SK-N-SH (cell line): Measurements from ENCODE around the gene EIF2AK2. TPM values are rescaled to one million over a fixed set of nuclear protein-coding genes. Genes with fewer than 3 reads are reported as not detected.

Experiments used
- CTCF ChIA-PET: fragments of 300-600, 350-600 bp; formaldehyde crosslinking; extraction: SDS; loops from one replicate; lab custom pipeline; 2021; lab: Yijun Ruan, JAX
- POLR2A ChIA-PET: fragments of 350-600 bp; sonication (Branson Sonifier 250); formaldehyde crosslinking; extraction: SDS; loops from one replicate; lab custom pipeline; 2020; ENCODE audit warnings: antibody characterized with exemption, inconsistent platforms; lab: Yijun Ruan, JAX
- DNase-seq: peaks from one replicate; pipeline ENCODE4 v3.0.0; 2012
- H2AFZ ChIP-seq: fragments of 200-600 bp; sonication (generic); 2 replicates; pipeline ENCODE4 v1.8.1; 2016; ENCODE audit warnings: antibody characterized with exemption, mild to moderate bottlenecking, low read depth
- H3F3A ChIP-seq: fragments of 200-600 bp; sonication (generic); replicated peaks from 2 replicates; pipeline ENCODE3; 2016; ENCODE audit warnings: antibody characterized with exemption, mild to moderate bottlenecking; ENCODE audit not compliant: insufficient read depth
- H3K27ac ChIP-seq, 2 experiments: fragments of 200-500 bp in 1 of 2; fragments of 200-600 bp in 1 of 2; sonication (Bioruptor generic) in 1 of 2; sonication (generic), shearing (Covaris generic) in 1 of 2; 2 replicates each; pipeline versions ENCODE4 v1.5.1 to v1.6.1; 2014 to 2016; ENCODE audit warnings: low read depth in 2 of 2, inconsistent platforms in 1 of 2, low read length in 1 of 2, mild to moderate bottlenecking in 1 of 2, mixed read lengths in 1 of 2
- H3K27me3 ChIP-seq: fragments of 200-600 bp; sonication (generic), shearing (Covaris generic); 2 replicates; pipeline ENCODE4 v1.6.1; 2016; ENCODE audit warnings: mixed run types; ENCODE audit not compliant: insufficient read depth
- H3K36me3 ChIP-seq, 2 experiments: fragments of 200-500 bp in 1 of 2; fragments of 200-600 bp in 1 of 2; sonication (Bioruptor generic) in 1 of 2; sonication (generic) in 1 of 2; replicated peaks in 1 of 2; 2 replicates each; pipeline versions ENCODE3 to v1.5.1; 2014 to 2016; ENCODE audit warnings: low read length in 1 of 2, mild to moderate bottlenecking in 1 of 2; ENCODE audit not compliant: insufficient read depth in 2 of 2, control insufficient read depth in 1 of 2
- H3K4me1 ChIP-seq, 2 experiments: fragments of 200-500 bp in 1 of 2; fragments of 200-600 bp in 1 of 2; sonication (Bioruptor generic) in 1 of 2; sonication (generic), shearing (Covaris generic) in 1 of 2; 2 replicates each; pipeline versions ENCODE4 v1.5.1 to v1.6.1; 2014 to 2016; ENCODE audit warnings: low read depth in 1 of 2, low read length in 1 of 2, mixed run types in 1 of 2; ENCODE audit not compliant: insufficient read depth in 2 of 2, control insufficient read depth in 1 of 2
- H3K4me2 ChIP-seq: fragments of 200-600 bp; sonication (generic), shearing (Covaris generic); 2 replicates; pipeline ENCODE4 v1.6.1; 2017; ENCODE audit warnings: mixed run types
- H3K4me3 ChIP-seq, 2 experiments: fragments of 200-500 bp in 1 of 2; fragments of 200-600 bp in 1 of 2; sonication (Bioruptor generic) in 1 of 2; sonication (generic), shearing (Covaris generic) in 1 of 2; 2 replicates each; pipeline versions ENCODE4 v1.5.1 to v1.8.1; 2014 to 2016; ENCODE audit warnings: low read depth in 2 of 2, inconsistent platforms in 1 of 2, low read length in 1 of 2, mild to moderate bottlenecking in 1 of 2, mixed read lengths in 1 of 2, moderate library complexity in 1 of 2
- H3K79me2 ChIP-seq: fragments of 200-600 bp; sonication (generic); 2 replicates; pipeline ENCODE4 v1.8.1; 2017; ENCODE audit warnings: mild to moderate bottlenecking; ENCODE audit not compliant: insufficient read depth
- H3K9ac ChIP-seq: fragments of 200-600 bp; sonication (generic); 2 replicates; pipeline ENCODE4 v1.6.1; 2017; ENCODE audit warnings: mixed run types
- H3K9me2 ChIP-seq: fragments of 200-600 bp; sonication (generic); 2 replicates; pipeline ENCODE4 v1.6.1; 2017; ENCODE audit warnings: mixed run types
- H3K9me3 ChIP-seq: fragments of 200-600 bp; sonication (generic); 2 replicates; pipeline ENCODE4 v1.6.1; 2017; ENCODE audit warnings: mixed run types, mild to moderate bottlenecking, moderate library complexity
- H4K20me1 ChIP-seq: fragments of 200-600 bp; sonication (generic); 2 replicates; pipeline ENCODE4 v1.6.1; 2017; ENCODE audit warnings: mild to moderate bottlenecking, mixed run types; ENCODE audit not compliant: insufficient read depth
- CHD2 ChIP-seq: fragments of 150-350 bp; IDR thresholded peaks from 2 replicates; pipeline ENCODE4 v1.6.1; 2018; ENCODE audit warnings: low read length; ENCODE audit not compliant: partially characterized antibody
- ELF1 ChIP-seq: IDR thresholded peaks from 2 replicates; pipeline ENCODE4 v1.4.0; 2012
- EZH2phosphoT487 ChIP-seq: fragments of 200-600 bp; sonication (generic); IDR thresholded peaks from 2 replicates; pipeline ENCODE4 v1.6.1; 2017; ENCODE audit warnings: low read depth, mixed run types, mild to moderate bottlenecking, antibody characterized with exemption, moderate library complexity, borderline replicate concordance
- FOSL2 ChIP-seq: IDR thresholded peaks from 2 replicates; pipeline ENCODE4 v1.4.0; 2012; ENCODE audit warnings: low read depth, mild to moderate bottlenecking, moderate library complexity, borderline replicate concordance
- FOXJ3 ChIP-seq: sonication (generic); formaldehyde crosslinking; IDR thresholded peaks from 2 replicates; pipeline ENCODE4 v1.5.1; 2020; ENCODE audit warnings: mild to moderate bottlenecking, missing genetic modification reagents
- FOXM1 ChIP-seq: IDR thresholded peaks from 2 replicates; pipeline ENCODE4 v1.4.0; 2012; ENCODE audit warnings: low read depth, mild to moderate bottlenecking
- GABPA ChIP-seq: IDR thresholded peaks from 2 replicates; pipeline ENCODE4 v1.4.0; 2012; ENCODE audit warnings: low read depth, mild to moderate bottlenecking
- GATA2 ChIP-seq: sonication (generic); formaldehyde crosslinking; IDR thresholded peaks from 2 replicates; pipeline ENCODE4 v1.5.0; 2020; ENCODE audit warnings: mild to moderate bottlenecking, missing genetic modification reagents
- JUND ChIP-seq: IDR thresholded peaks from 2 replicates; pipeline ENCODE4 v1.4.0; 2012
- NFIC ChIP-seq: IDR thresholded peaks from 2 replicates; pipeline ENCODE4 v1.4.0; 2012; ENCODE audit warnings: borderline replicate concordance
- NRF1 ChIP-seq: IDR thresholded peaks from 2 replicates; pipeline ENCODE4 v1.6.1; 2012; ENCODE audit warnings: low read depth, mild to moderate bottlenecking, low read length
- POLR2AphosphoS5 ChIP-seq: IDR thresholded peaks from 2 replicates; pipeline ENCODE4 v1.6.1; 2012; ENCODE audit warnings: low read depth, low read length
- RAD21 ChIP-seq: IDR thresholded peaks from 2 replicates; pipeline ENCODE4 v1.6.1; 2012; ENCODE audit warnings: mild to moderate bottlenecking, low read length
- TCF12 ChIP-seq: IDR thresholded peaks from 2 replicates; pipeline ENCODE4 v1.4.0; 2012
- TEAD4 ChIP-seq: IDR thresholded peaks from 2 replicates; pipeline ENCODE4 v1.4.0; 2012; ENCODE audit warnings: mild to moderate bottlenecking, borderline replicate concordance; ENCODE audit not compliant: insufficient read depth
- YY1 ChIP-seq: IDR thresholded peaks from 2 replicates; pipeline ENCODE4 v1.4.0; 2012; ENCODE audit warnings: low read depth, mild to moderate bottlenecking
- WGBS: methylation state at CpG from one replicate; pipeline ENCODE4 v1.1.6; 2017; ENCODE audit warnings: low lambda C conversion rate; 5-methylcytosine and 5-hydroxymethylcytosine counted together
- polyA plus RNA-seq, 3 experiments: library from polyadenylated mRNA; depleted of rRNA; stranded (reverse); fragments of >200 nt; gene quantifications; 2 replicates each; pipeline ENCODE4 v1.2.3, GENCODE V29; 2012
- TF ChIP-seq, protein P1 (sequence below): fragments of 150-350 bp; IDR thresholded peaks from 2 replicates; pipeline ENCODE4 v1.6.1; 2017; ENCODE audit warnings: antibody characterized with exemption, low read length, low read depth, borderline replicate concordance
- TF ChIP-seq, protein P2 (sequence below): fragments of 200-600 bp; sonication (generic); IDR thresholded peaks from 2 replicates; pipeline ENCODE4 v1.6.1; 2017; ENCODE audit warnings: antibody characterized with exemption, mild to moderate bottlenecking, moderate library complexity
- TF ChIP-seq, protein P3 (sequence below): IDR thresholded peaks from 2 replicates; pipeline ENCODE4 v1.4.0; 2012; ENCODE audit warnings: low read depth, borderline replicate concordance
- TF ChIP-seq, protein P4 (sequence below): IDR thresholded peaks from 2 replicates; pipeline ENCODE4 v1.4.0; 2012; ENCODE audit warnings: low read depth

Gene EIF2AK2
- polyA plus RNA-seq, 1 of the 3 experiments (the other 2 are of a cell fraction) = 9.0 TPM

DNA sequence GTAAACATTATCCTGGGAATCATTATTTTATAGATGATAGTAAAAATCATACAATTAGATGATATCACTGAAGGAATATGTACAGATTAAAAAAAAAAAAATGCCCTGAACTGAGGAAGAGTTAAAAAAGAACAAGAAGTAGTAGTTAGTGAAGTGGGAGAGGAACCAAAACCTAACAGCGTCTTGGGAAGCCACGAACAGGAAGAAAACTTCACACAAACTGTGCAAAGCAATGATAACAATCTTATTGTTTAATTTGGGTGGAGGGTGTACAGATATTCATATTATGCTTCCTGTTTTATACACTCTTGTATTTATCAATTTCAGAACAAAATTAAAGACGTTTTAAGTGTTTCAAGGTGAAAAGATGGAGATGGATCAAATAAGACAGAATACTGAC lies 76.1 kb downstream of the EIF2AK2 start:
- no peak overlapping the region for H3K27ac ChIP-seq
- no peak overlapping the region for H3K4me3 ChIP-seq
- H3K79me2 ChIP-seq = peaks cover 41% of the 10 kb centered on the region
- CTCF ChIA-PET = interaction anchor here (1.0 kb wide), 1 partner anchor 18 kb away, joined by 3 read pairs; no protein-coding TSS in a partner anchor
- H3K9ac ChIP-seq = no peak overlapping the region
- H3K36me3 ChIP-seq = peaks cover 28 to 54% of the 10 kb centered on the region in 2 experiments
- 85% methylated on average over 3 of the region's 3 CpGs for WGBS
- H3K4me1 ChIP-seq = peaks cover 13 to 17% of the 10 kb centered on the region in 2 experiments; a peak in 3 of 4 replicates
- POLR2A ChIA-PET = no interaction called here
- no peak overlapping the region for H2AFZ ChIP-seq
- TF ChIP-seq NRF1 = no peak
- no peak for TF ChIP-seq GABPA
- TF ChIP-seq ELF1 = no peak
- no peak for TF ChIP-seq RAD21
- TF ChIP-seq POLR2AphosphoS5 = no peak
- no peak for TF ChIP-seq EZH2phosphoT487
- TF ChIP-seq, protein P1, sequence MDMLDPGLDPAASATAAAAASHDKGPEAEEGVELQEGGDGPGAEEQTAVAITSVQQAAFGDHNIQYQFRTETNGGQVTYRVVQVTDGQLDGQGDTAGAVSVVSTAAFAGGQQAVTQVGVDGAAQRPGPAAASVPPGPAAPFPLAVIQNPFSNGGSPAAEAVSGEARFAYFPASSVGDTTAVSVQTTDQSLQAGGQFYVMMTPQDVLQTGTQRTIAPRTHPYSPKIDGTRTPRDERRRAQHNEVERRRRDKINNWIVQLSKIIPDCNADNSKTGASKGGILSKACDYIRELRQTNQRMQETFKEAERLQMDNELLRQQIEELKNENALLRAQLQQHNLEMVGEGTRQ = no peak
- TF ChIP-seq CHD2 = no peak
- no peak for TF ChIP-seq NFIC
- no peak for TF ChIP-seq JUND
- TF ChIP-seq TCF12 = no peak
- TF ChIP-seq FOXM1 = no peak
- TF ChIP-seq, protein P2, sequence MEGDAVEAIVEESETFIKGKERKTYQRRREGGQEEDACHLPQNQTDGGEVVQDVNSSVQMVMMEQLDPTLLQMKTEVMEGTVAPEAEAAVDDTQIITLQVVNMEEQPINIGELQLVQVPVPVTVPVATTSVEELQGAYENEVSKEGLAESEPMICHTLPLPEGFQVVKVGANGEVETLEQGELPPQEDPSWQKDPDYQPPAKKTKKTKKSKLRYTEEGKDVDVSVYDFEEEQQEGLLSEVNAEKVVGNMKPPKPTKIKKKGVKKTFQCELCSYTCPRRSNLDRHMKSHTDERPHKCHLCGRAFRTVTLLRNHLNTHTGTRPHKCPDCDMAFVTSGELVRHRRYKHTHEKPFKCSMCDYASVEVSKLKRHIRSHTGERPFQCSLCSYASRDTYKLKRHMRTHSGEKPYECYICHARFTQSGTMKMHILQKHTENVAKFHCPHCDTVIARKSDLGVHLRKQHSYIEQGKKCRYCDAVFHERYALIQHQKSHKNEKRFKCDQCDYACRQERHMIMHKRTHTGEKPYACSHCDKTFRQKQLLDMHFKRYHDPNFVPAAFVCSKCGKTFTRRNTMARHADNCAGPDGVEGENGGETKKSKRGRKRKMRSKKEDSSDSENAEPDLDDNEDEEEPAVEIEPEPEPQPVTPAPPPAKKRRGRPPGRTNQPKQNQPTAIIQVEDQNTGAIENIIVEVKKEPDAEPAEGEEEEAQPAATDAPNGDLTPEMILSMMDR = no peak
- TF ChIP-seq, protein P3, sequence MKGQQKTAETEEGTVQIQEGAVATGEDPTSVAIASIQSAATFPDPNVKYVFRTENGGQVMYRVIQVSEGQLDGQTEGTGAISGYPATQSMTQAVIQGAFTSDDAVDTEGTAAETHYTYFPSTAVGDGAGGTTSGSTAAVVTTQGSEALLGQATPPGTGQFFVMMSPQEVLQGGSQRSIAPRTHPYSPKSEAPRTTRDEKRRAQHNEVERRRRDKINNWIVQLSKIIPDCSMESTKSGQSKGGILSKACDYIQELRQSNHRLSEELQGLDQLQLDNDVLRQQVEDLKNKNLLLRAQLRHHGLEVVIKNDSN = no peak
- TF ChIP-seq YY1 = no peak
- TF ChIP-seq FOXJ3 (CRISPR knock-in tag) = no peak
- no peaks in the 10 kb centered on the region for H3K9me2 ChIP-seq
- no peak for DNase-seq
- no peaks in the 10 kb centered on the region for H4K20me1 ChIP-seq
- H3F3A ChIP-seq = no peaks in the 10 kb centered on the region
- H3K9me3 ChIP-seq = no peaks in the 10 kb centered on the region
- no peaks in the 10 kb centered on the region for H3K27me3 ChIP-seq
- H3K4me2 ChIP-seq = no peak overlapping the region

DNA sequence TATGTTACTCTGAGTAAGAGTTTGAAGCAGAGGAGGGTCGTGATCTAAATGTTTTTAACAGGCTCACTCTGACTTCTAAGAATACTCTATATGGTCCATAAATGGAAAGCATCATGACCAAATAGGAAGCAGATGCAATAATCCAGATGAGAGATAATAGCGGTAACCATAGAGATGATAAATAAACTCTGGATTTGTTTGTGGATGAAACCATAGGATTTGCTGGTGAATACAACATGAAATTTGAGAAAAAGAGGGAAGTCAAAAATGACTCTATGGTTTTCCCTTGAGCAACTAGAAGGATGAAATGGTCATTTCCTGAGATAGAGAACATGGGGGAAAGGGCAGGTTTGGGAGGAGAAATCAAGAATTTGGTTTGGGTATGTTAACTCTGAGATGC lies 76.5 kb downstream of the EIF2AK2 start:
- H3F3A ChIP-seq = no peaks in the 10 kb centered on the region
- no peaks in the 10 kb centered on the region for H3K9me3 ChIP-seq
- H3K9me2 ChIP-seq = no peaks in the 10 kb centered on the region
- H3K4me1 ChIP-seq = peaks cover 9 to 17% of the 10 kb centered on the region in 2 experiments; a peak in 3 of 4 replicates
- no peak overlapping the region for H2AFZ ChIP-seq
- 58% methylated on average over 2 of the region's 2 CpGs for WGBS
- no peaks in the 10 kb centered on the region for H3K27me3 ChIP-seq
- H3K36me3 ChIP-seq = peaks cover 31 to 58% of the 10 kb centered on the region in 2 experiments
- H4K20me1 ChIP-seq = no peaks in the 10 kb centered on the region
- ChIA-PET POLR2A (no interaction called here), CTCF (no interaction called here)
- DNase-seq = peak; percentile 32
- no peak overlapping the region for H3K27ac ChIP-seq
- no peak overlapping the region for H3K4me2 ChIP-seq
- TF ChIP-seq TEAD4 (no peak), RAD21 (no peak), FOSL2 (no peak), GATA2 (CRISPR knock-in tag) (no peak), TCF12 (no peak)
- TF ChIP-seq, protein P4, sequence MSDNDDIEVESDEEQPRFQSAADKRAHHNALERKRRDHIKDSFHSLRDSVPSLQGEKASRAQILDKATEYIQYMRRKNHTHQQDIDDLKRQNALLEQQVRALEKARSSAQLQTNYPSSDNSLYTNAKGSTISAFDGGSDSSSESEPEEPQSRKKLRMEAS = no peak
- H3K79me2 ChIP-seq = peaks cover 38% of the 10 kb centered on the region
- no peak overlapping the region for H3K4me3 ChIP-seq
- no peak overlapping the region for H3K9ac ChIP-seq
